HAP-1 (cell line): ENCODE data around the gene TMEM88.
A peak's percentile ranks its signal among the peaks of the same experiment; 100 is the strongest.

Experiments used
- DNase-seq, 2 experiments: peaks; one replicate each; pipeline ENCODE4 v3.0.0-alpha.2; 2016 to 2020; ENCODE audit warnings: low spot score in 2 of 2
- H3K27me3 ChIP-seq: fragments of 250-450 bp; sonication (Bioruptor Pico); 2 replicates; pipeline ENCODE4 v1.5.1; 2020; ENCODE audit warnings: low read depth, mild to moderate bottlenecking, moderate library complexity
- H3K36me3 ChIP-seq: fragments of 250-450 bp; sonication (Bioruptor Pico); replicated peaks from 2 replicates; pipeline ENCODE4 v1.5.1; 2020; ENCODE audit warnings: mild to moderate bottlenecking
- H3K4me1 ChIP-seq: fragments of 250-450 bp; sonication (Bioruptor Pico); 2 replicates; pipeline ENCODE4 v1.5.1; 2020; ENCODE audit warnings: mild to moderate bottlenecking
- H3K4me3 ChIP-seq: fragments of 250-450 bp; sonication (Bioruptor Pico); 2 replicates; pipeline ENCODE4 v1.5.1; 2020; ENCODE audit warnings: mild to moderate bottlenecking, moderate library complexity
- H3K9me3 ChIP-seq: fragments of 250-450 bp; sonication (Bioruptor Pico); 2 replicates; pipeline ENCODE4 v1.5.1; 2020; ENCODE audit warnings: mild to moderate bottlenecking, moderate library complexity
- in situ Hi-C: fragments of 300-500 bp; cut with MboI; formaldehyde crosslinking; loops from 3 replicates; pipeline ENCODE4 v1.14.3; 2020; ENCODE audit warnings: low sequenced_read_pairs, inconsistent platforms, mixed read lengths

Gene TMEM88

DNA sequence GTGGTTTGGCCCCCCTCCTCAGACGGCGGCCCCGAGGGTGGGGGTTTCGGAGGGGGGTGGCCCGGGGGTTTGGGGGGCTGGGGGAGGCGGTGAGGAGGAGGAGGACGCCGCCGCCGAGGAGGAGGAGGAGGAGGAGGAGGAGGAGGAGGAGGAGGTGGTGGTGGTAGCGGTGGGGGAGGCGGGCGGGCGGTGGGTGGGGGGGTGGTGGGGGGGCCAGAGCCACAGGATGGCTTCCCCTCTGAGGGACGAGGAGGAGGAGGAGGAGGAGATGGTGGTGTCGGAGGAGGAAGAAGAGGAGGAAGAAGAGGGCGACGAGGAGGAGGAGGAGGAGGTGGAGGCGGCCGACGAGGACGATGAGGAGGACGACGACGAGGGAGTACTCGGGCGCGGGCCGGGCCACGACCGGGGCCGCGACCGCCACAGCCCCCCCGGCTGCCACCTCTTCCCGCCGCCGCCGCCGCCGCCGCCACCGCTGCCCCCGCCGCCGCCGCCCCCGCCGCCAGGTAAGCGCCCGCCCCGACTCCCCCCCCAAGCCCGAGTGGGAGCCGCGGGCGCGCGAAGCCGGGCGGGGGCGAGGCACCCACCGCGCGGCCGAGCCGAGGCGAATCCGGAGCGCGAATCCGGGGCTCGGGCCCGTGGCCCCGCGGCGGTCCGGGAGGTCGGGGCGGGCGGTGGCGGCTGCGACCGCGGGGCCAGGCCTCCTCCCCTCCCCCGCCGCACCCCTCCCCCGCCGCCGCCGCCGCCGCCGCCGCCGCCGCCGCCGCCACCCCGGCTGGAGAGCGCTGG, 29.9 kb downstream of the TMEM88 start:
- peaks cover 21% of the 10 kb centered on the region for H3K36me3 ChIP-seq
- peak overlapping the region; percentile 66 for H3K4me3 ChIP-seq
- peak in 1 of 2 experiments; percentile 40 for DNase-seq
- peaks cover 38% of the 10 kb centered on the region for H3K4me1 ChIP-seq
- no peaks in the 10 kb centered on the region for H3K9me3 ChIP-seq
- in situ Hi-C loops: no loop called here
- H3K27me3 ChIP-seq: no peaks in the 10 kb centered on the region

GRCh38 chr17:7885367-7886226, 30.7 kb downstream of the TMEM88 start:
- in situ Hi-C loops: no loop called here
- DNase-seq: peak; percentile 40 to 75
- H3K4me3 ChIP-seq: peak overlapping the region; percentile 66
- no peaks in the 10 kb centered on the region for H3K27me3 ChIP-seq
- H3K9me3 ChIP-seq: no peaks in the 10 kb centered on the region
- peaks cover 24% of the 10 kb centered on the region for H3K36me3 ChIP-seq
- peaks cover 38% of the 10 kb centered on the region for H3K4me1 ChIP-seq

DNA sequence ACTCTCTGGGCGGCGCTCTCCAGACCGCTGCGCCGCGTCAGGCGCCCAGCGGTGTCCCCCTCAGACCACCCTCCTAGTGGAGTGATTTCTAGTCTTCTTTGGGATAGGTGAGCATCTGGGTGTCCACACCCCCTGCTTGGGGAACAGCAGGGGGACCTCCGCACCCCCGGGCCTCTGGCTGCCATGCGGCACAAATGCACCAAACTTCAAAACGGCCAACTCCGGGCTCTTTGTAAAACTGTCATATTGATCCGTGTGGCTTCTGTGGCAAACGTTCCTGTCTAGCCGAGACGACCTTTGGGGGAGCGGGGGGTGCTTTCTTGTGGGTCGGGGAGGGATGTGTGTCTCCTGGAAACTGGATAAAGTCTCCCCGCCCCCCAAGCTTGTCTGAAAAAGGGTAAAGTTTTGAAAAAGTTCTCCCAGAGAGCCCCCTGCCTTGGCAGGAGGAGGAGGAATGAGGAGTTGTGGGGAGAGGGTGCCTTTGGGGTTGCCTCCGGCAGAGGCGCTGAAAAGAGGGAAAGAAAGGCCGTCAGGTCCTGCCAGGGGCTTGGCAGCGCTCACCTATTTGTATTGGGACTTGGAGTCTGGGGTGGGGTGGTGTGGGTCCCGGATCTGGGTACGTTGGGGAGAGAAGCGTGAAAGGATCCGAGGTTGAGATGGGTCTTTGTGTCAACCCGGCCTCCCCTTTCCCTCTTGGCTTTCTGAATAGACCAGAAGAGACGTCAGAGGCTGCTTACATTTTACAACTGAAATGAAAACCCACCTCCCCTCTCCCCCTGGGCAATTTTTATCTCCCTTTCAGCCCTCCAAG, 31.6 kb downstream of the TMEM88 start:
- H3K36me3 ChIP-seq: peaks cover 24% of the 10 kb centered on the region
- peaks cover 38% of the 10 kb centered on the region for H3K4me1 ChIP-seq
- no peaks in the 10 kb centered on the region for H3K27me3 ChIP-seq
- H3K4me3 ChIP-seq: peak overlapping the region; percentile 66
- no peaks in the 10 kb centered on the region for H3K9me3 ChIP-seq
- in situ Hi-C loops: no loop called here
- DNase-seq: peak; percentile 67 to 75

GRCh38 chr17:7887038-7887481, 32.2 kb downstream of the TMEM88 start:
- Histone ChIP-seq H3K27me3 (no peaks in the 10 kb centered on the region), H3K4me3 (peak overlapping the region; percentile 66), H3K9me3 (no peaks in the 10 kb centered on the region), H3K4me1 (peaks cover 36% of the 10 kb centered on the region), H3K36me3 (peaks cover 27% of the 10 kb centered on the region)
- DNase-seq: no peak
- in situ Hi-C loops: no loop called here

DNA sequence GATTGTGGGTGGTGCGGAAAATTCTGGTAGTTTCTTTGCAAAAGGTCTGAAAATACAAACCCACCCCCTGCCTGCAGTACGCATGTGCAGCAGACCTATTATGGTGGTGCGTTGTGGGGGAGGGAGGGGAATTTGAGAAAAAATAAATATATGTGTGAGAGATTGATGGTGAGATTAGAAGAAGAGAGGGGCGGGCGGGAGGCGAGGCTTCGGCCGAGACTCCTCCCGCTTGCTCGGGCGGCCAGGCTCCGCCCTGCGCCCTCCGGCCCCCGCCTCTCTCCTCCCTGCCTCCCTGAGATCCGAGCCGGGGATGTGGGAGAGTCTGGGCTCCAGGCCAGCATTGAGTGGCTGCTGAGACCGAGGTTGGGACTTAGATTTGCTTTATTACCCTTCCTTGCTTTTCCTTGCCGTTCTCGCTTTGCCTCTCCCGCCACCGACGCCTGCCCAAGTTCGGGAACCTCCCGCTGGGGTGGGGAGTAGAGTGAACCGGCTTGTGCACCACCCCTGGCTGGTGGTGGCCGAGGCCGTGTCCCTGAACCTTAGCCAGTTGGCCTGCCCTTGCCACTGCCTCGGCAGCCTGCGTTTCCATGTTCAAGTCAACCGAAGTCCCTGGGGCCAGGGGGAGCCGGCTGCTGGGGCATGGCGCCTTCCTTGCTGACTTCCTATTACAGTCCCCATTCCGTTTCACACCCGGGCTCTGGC, 32.8 kb downstream of the TMEM88 start:
- H3K4me1 ChIP-seq: peaks cover 33% of the 10 kb centered on the region
- peaks cover 26% of the 10 kb centered on the region for H3K36me3 ChIP-seq
- peak overlapping the region; percentile 66 for H3K4me3 ChIP-seq
- peak; percentile 95 to 98 for DNase-seq
- no peaks in the 10 kb centered on the region for H3K9me3 ChIP-seq
- in situ Hi-C loops: no loop called here
- H3K27me3 ChIP-seq: no peaks in the 10 kb centered on the region

GRCh38 chr17:7888184-7888920, 33.5 kb downstream of the TMEM88 start, which contains the start of gene CHD3:
Gene CHD3, plus strand, starts transcription at chr17:7888789. Its CDS starts 212 bp downstream, at chr17:7889001.
- Histone ChIP-seq H3K9me3 (no peaks in the 10 kb centered on the region), H3K4me1 (peaks cover 28% of the 10 kb centered on the region), H3K36me3 (peaks cover 26% of the 10 kb centered on the region), H3K27me3 (no peaks in the 10 kb centered on the region), H3K4me3 (peak within 1 kb of the TSS; percentile 43)
- DNase-seq: peak in 1 of 2 experiments; percentile 37
- in situ Hi-C loops: no loop called here

- in situ Hi-C loops: no loop called here
- peaks cover 20% of the 10 kb centered on the region for H3K4me1 ChIP-seq
- DNase-seq: peak; percentile 70 to 92
- no peak overlapping the region for H3K4me3 ChIP-seq
- no peaks in the 10 kb centered on the region for H3K27me3 ChIP-seq
- peaks cover 35% of the 10 kb centered on the region for H3K36me3 ChIP-seq
- no peaks in the 10 kb centered on the region for H3K9me3 ChIP-seq
Observed at GRCh38 chr17:7889166-7889955, 34.5 kb downstream of the TMEM88 start.

DNA sequence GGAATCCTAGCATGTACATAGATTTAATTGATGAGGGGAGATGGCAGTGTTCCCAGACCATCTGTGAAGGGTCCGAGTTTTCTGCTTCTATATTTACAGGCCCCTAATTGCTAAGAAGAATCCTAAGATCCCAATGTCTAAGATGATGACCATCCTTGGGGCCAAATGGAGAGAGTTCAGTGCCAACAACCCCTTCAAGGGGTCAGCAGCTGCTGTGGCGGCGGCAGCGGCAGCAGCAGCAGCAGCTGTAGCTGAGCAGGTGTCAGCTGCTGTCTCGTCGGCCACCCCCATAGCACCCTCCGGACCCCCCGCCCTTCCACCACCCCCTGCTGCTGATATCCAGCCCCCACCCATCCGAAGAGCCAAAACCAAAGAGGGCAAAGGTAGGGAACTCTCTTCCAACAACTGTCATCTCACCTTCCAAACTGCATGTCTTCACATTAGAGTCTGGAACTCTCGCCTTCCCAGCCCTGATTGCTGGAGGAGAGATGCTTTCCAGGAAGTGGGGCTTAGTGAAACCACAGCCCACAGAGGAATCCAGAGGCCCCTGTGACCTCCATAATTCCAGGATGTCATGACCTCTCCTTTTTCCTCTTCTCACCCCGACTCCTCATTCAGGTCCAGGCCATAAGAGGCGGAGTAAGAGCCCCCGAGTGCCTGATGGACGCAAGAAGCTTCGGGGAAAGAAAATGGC, 38.5 kb downstream of the TMEM88 start:
- in situ Hi-C loops: no loop called here
- Histone ChIP-seq H3K9me3 (no peaks in the 10 kb centered on the region), H3K4me3 (no peak overlapping the region), H3K4me1 (peaks cover 13% of the 10 kb centered on the region), H3K27me3 (no peaks in the 10 kb centered on the region), H3K36me3 (peaks cover 70% of the 10 kb centered on the region)
- no peak for DNase-seq

DNA sequence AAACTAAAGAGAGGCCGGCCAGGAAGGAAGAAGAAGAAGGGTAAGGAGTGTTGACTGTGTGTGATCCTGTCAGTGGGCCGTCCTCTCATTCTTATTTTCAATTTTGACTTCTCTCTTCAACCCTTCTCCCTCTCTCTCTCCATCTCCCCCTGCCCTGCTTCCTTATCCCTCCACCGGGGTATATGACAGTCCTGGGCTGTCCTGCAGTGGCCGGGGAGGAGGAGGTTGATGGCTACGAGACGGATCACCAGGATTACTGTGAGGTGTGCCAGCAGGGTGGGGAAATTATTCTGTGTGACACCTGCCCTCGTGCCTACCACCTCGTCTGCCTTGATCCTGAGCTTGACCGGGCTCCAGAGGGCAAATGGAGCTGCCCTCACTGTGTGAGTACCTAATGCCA, 39.4 kb downstream of the TMEM88 start:
- Histone ChIP-seq H3K4me3 (no peak overlapping the region), H3K36me3 (peaks cover 79% of the 10 kb centered on the region), H3K9me3 (no peaks in the 10 kb centered on the region), H3K4me1 (peaks cover 4% of the 10 kb centered on the region), H3K27me3 (no peaks in the 10 kb centered on the region)
- no peak for DNase-seq
- in situ Hi-C loops: no loop called here

DNA sequence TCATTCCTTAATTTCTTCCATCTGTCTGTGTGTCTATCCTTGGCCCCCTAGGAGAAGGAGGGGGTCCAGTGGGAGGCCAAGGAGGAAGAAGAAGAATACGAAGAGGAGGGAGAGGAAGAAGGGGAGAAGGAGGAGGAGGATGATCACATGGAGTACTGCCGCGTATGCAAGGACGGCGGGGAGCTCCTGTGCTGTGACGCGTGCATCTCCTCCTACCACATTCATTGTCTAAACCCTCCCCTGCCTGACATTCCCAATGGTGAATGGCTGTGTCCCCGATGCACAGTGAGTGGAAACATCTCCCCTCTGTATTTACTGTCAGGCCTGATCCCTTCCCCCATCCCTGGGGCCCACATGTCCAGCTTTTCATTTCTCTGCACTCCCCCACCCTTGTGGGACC, 40.0 kb downstream of the TMEM88 start:
- Histone ChIP-seq H3K27me3 (no peaks in the 10 kb centered on the region), H3K4me1 (no peaks in the 10 kb centered on the region), H3K4me3 (no peak overlapping the region), H3K36me3 (peaks cover 82% of the 10 kb centered on the region), H3K9me3 (no peaks in the 10 kb centered on the region)
- DNase-seq: no peak
- in situ Hi-C loops: no loop called here

- H3K36me3 ChIP-seq: peaks cover 79% of the 10 kb centered on the region
- no peaks in the 10 kb centered on the region for H3K4me1 ChIP-seq
- no peak overlapping the region for H3K4me3 ChIP-seq
- no peak for DNase-seq
- H3K27me3 ChIP-seq: no peaks in the 10 kb centered on the region
- in situ Hi-C loops: no loop called here
- H3K9me3 ChIP-seq: no peaks in the 10 kb centered on the region
Observed at GRCh38 chr17:7897090-7897489, 42.2 kb downstream of the TMEM88 start.
